CD4-positive, alpha-beta T cell treated with Interleukin-6 for 4 hours (primary cell): ENCODE measurements around the gene SGIP1.
A peak's percentile ranks its signal among the peaks of the same experiment; 100 is the strongest.
"Not testable (repeated sequence)": the region's sequence is repeated elsewhere in the genome, so short reads cannot be mapped to it uniquely, and the experiment has no call there.

Experiments used
- DNase-seq: peaks from one replicate; pipeline ENCODE4 v3.0.0-alpha.2; 2020; ENCODE audit warnings: mixed read lengths

Gene SGIP1

GRCh38 chr1:66773227-66773626, 239.3 kb downstream of the SGIP1 start:
- no peak for DNase-seq

- no peak for DNase-seq
These were observed 240.5 kb downstream of the SGIP1 start for GRCh38 chr1:66774438-66774837.

- DNase-seq: no peak
These were observed 241.7 kb downstream of the SGIP1 start for GRCh38 chr1:66775646-66776045.

- no peak for DNase-seq
These were observed 243.9 kb downstream of the SGIP1 start for GRCh38 chr1:66777831-66778230.

GRCh38 chr1:66778266-66778665, 244.3 kb downstream of the SGIP1 start:
- no peak for DNase-seq

GRCh38 chr1:66778969-66779368, 245.0 kb downstream of the SGIP1 start:
- DNase-seq: no peak

- no peak for DNase-seq
These were observed 245.6 kb downstream of the SGIP1 start for GRCh38 chr1:66779475-66780078.

- not testable (repeated sequence) for DNase-seq
These were observed 251.8 kb downstream of the SGIP1 start for GRCh38 chr1:66785800-66786199.

- no peak for DNase-seq
These were observed 253.7 kb downstream of the SGIP1 start for GRCh38 chr1:66787641-66788040.

- peak; percentile 36 for DNase-seq
These were observed 254.4 kb downstream of the SGIP1 start for GRCh38 chr1:66788231-66788939.

GRCh38 chr1:66791621-66792610, 258.0 kb downstream of the SGIP1 start:
- DNase-seq: no peak

GRCh38 chr1:66795839-66796238, 261.9 kb downstream of the SGIP1 start:
- not testable (repeated sequence) for DNase-seq
